OCI-LY1 (cell line): ENCODE measurements around the gene GPR143.

Experiments used
- H2AFZ ChIP-seq: fragments of 200-600 bp; sonication (generic), shearing (Covaris generic); 2 replicates; pipeline ENCODE4 v1.6.0; 2014; ENCODE audit warnings: antibody characterized with exemption, mild to moderate bottlenecking, low read length
- H3F3A ChIP-seq: fragments of 200-600 bp; sonication (generic), shearing (Covaris generic); 2 replicates; pipeline ENCODE4 v1.6.0; 2014; ENCODE audit warnings: mild to moderate bottlenecking, antibody characterized with exemption, low read length, moderate library complexity; ENCODE audit not compliant: insufficient read depth
- H3K27ac ChIP-seq: fragments of 200-600 bp; sonication (generic); 2 replicates; pipeline ENCODE4 v1.5.1; 2014; ENCODE audit warnings: low read length, mixed run types, mild to moderate bottlenecking, low read depth; ENCODE audit not compliant: poor library complexity, severe bottlenecking
- H3K27me3 ChIP-seq: fragments of 200-600 bp; sonication (generic); 2 replicates; pipeline ENCODE4 v1.6.0; 2014; ENCODE audit warnings: antibody characterized with exemption, mild to moderate bottlenecking, low read length, moderate library complexity; ENCODE audit not compliant: insufficient read depth
- H3K36me3 ChIP-seq: fragments of 200-600 bp; sonication (generic); 2 replicates; pipeline ENCODE4 v1.6.1; 2014; ENCODE audit warnings: mild to moderate bottlenecking, antibody characterized with exemption, low read length, moderate library complexity, mixed read lengths; ENCODE audit not compliant: insufficient read depth
- H3K4me1 ChIP-seq: fragments of 200-600 bp; sonication (generic); 2 replicates; pipeline ENCODE4 v1.5.1; 2014; ENCODE audit warnings: mild to moderate bottlenecking, low read length, moderate library complexity; ENCODE audit not compliant: insufficient read depth, severe bottlenecking
- H3K4me2 ChIP-seq: fragments of 200-600 bp; sonication (generic), shearing (Covaris generic); 2 replicates; pipeline ENCODE4 v1.6.1; 2014; ENCODE audit warnings: low read length
- H3K4me3 ChIP-seq: fragments of 200-600 bp; sonication (generic); 2 replicates; pipeline ENCODE4 v1.5.1; 2014; ENCODE audit warnings: low read length, low read depth, mild to moderate bottlenecking, mixed read lengths; ENCODE audit not compliant: poor library complexity, severe bottlenecking
- H3K79me2 ChIP-seq: fragments of 200-600 bp; shearing (Covaris generic); 2 replicates; pipeline ENCODE4 v1.6.1; 2016; ENCODE audit warnings: mixed run types, low read length, mixed read lengths; ENCODE audit not compliant: insufficient read depth
- H3K9ac ChIP-seq: fragments of 200-600 bp; sonication (generic), shearing (Covaris generic); 2 replicates; pipeline ENCODE4 v1.6.1; 2014; ENCODE audit warnings: mild to moderate bottlenecking, low read length, mixed read lengths
- H3K9me2 ChIP-seq: fragments of 200-600 bp; sonication (generic), shearing (Covaris generic); 2 replicates; pipeline ENCODE4 v1.6.1; 2014; ENCODE audit warnings: low read depth, mild to moderate bottlenecking, low read length, mixed read lengths
- H3K9me3 ChIP-seq: fragments of 200-600 bp; shearing (Covaris generic); 2 replicates; pipeline ENCODE4 v1.6.1; 2014; ENCODE audit warnings: low read length, mixed read lengths
- H4K20me1 ChIP-seq: fragments of 200-600 bp; sonication (generic), shearing (Covaris generic); 2 replicates; pipeline ENCODE4 v1.6.0; 2016; ENCODE audit warnings: mild to moderate bottlenecking, low read length; ENCODE audit not compliant: insufficient read depth
- EZH2 ChIP-seq: fragments of 200-600 bp; sonication (generic), shearing (Covaris generic); IDR thresholded peaks from 2 replicates; pipeline ENCODE4 v1.8.0; 2017; ENCODE audit warnings: borderline replicate concordance, mixed run types, mild to moderate bottlenecking, antibody characterized with exemption, low read length, moderate library complexity, mixed read lengths
- TF ChIP-seq, protein P1 (sequence below): fragments of 200-600 bp; sonication (generic), shearing (Covaris generic); IDR thresholded peaks from 2 replicates; pipeline ENCODE4 v1.5.1; 2017; ENCODE audit warnings: mild to moderate bottlenecking, antibody characterized with exemption, low read length, moderate library complexity, mixed read lengths

The GPR143 gene

DNA sequence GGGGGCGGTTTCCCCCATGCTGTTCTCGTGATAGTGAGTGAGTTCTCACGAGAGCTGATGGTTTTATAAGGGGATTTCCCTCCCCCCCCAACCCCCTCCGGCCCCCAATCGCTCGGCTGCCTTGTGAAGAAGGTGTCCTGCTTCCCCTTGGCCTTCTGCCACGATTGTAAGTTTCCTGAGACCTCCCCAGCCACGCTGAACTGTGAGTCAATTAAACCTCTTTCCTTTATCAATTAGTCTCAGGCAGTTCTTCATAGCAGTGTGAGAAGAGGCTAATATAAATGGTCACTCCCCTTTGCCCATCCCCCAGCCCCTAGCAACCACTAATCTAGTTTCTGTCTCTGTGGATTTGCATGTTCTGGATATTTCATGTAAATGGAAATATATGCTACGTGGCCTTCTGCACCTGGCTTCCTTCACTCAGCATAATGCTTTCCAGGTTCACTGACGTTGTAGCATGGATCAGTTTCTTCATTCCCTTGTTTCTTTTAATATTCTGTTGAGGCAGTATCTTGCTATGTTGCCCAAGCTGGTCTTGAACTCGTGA lies 16.4 kb downstream of the GPR143 start:
- no peak for TF ChIP-seq EZH2
- TF ChIP-seq, protein P1, sequence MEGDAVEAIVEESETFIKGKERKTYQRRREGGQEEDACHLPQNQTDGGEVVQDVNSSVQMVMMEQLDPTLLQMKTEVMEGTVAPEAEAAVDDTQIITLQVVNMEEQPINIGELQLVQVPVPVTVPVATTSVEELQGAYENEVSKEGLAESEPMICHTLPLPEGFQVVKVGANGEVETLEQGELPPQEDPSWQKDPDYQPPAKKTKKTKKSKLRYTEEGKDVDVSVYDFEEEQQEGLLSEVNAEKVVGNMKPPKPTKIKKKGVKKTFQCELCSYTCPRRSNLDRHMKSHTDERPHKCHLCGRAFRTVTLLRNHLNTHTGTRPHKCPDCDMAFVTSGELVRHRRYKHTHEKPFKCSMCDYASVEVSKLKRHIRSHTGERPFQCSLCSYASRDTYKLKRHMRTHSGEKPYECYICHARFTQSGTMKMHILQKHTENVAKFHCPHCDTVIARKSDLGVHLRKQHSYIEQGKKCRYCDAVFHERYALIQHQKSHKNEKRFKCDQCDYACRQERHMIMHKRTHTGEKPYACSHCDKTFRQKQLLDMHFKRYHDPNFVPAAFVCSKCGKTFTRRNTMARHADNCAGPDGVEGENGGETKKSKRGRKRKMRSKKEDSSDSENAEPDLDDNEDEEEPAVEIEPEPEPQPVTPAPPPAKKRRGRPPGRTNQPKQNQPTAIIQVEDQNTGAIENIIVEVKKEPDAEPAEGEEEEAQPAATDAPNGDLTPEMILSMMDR, result no peak
- Histone ChIP-seq H3K27me3 (no peaks in the 10 kb centered on the region), H3K9ac (no peak overlapping the region), H3K36me3 (no peaks in the 10 kb centered on the region; the same call in 1 of the 2 replicates), H3K27ac (no peak overlapping the region), H3K4me1 (no peaks in the 10 kb centered on the region), H2AFZ (no peak overlapping the region), H3K9me2 (no peaks in the 10 kb centered on the region), H3F3A (no peaks in the 10 kb centered on the region), H3K9me3 (no peaks in the 10 kb centered on the region), H3K4me2 (no peak overlapping the region), H3K4me3 (no peak overlapping the region), H4K20me1 (no peaks in the 10 kb centered on the region), H3K79me2 (no peaks in the 10 kb centered on the region)

DNA sequence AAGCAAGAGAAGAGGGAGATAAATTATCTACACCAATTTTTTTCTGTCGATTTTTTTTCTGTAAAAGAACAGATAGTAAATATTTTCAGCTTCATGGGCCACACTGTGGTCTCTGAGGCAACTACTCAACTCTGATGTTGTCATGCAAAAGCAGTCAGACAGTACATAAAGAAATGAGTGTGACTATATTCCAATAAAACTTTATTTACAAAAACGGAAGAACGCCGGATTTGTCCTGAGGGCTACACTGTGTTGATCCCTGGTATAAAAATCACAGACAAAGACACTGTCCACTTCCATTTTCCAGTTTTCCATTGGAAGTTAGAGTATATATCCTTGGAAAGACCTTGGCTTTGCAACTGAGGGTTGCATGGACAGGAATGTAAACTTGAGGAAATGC lies 18.0 kb downstream of the GPR143 start:
- no peak overlapping the region for H2AFZ ChIP-seq
- H3K4me2 ChIP-seq, result no peak overlapping the region
- H3F3A ChIP-seq, result no peaks in the 10 kb centered on the region
- TF ChIP-seq EZH2, result no peak
- TF ChIP-seq, protein P1, result no peak
- no peak overlapping the region for H3K27ac ChIP-seq
- no peak overlapping the region for H3K4me3 ChIP-seq
- H3K9me2 ChIP-seq, result no peaks in the 10 kb centered on the region
- no peaks in the 10 kb centered on the region; the same call in 1 of the 2 replicates for H3K36me3 ChIP-seq
- H3K4me1 ChIP-seq, result no peaks in the 10 kb centered on the region
- H4K20me1 ChIP-seq, result no peaks in the 10 kb centered on the region
- no peaks in the 10 kb centered on the region for H3K27me3 ChIP-seq
- no peaks in the 10 kb centered on the region for H3K9me3 ChIP-seq
- H3K9ac ChIP-seq, result no peak overlapping the region
- H3K79me2 ChIP-seq, result no peaks in the 10 kb centered on the region

DNA sequence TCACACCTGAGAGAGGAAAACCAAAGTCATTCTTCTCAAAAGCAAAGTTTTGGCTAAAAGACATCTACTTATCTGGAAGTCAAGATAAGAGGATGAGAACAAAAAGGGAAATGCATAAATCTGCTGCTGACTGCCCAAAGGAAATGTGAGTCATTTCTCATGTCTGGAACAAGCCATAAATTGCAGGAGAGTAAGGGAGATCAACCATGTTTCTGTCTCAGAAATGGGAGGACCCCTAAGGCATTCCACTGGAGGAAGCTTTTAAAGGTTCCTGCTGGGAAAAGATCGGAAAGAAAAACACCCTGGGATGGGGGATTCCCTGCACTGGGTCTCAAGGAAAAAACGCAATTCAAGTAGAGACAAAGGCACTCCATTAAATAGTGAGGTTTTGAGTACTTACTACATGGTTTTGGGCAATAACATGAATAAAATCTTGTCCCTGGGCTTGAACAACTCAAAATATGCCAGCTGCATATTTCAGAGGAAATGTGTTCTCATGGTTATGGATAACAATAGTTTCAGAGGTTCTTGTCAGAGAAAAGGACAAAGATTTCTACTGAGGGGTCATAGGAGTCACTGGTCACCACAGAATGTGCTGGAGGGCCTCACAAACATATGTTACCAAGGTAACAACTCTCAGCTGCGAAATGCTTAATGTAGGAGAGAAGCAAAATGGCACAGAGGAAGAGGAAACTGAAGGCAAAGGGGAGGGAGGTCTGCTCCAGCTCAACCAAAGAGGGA lies 19.3 kb downstream of the GPR143 start:
- no peak overlapping the region for H3K9ac ChIP-seq
- no peaks in the 10 kb centered on the region for H3K9me3 ChIP-seq
- TF ChIP-seq EZH2, result no peak
- TF ChIP-seq, protein P1, result no peak
- H4K20me1 ChIP-seq, result no peaks in the 10 kb centered on the region
- H3K4me3 ChIP-seq, result no peak overlapping the region
- H3K9me2 ChIP-seq, result no peaks in the 10 kb centered on the region
- no peaks in the 10 kb centered on the region for H3K4me1 ChIP-seq
- H3K36me3 ChIP-seq, result no peaks in the 10 kb centered on the region; the same call in 1 of the 2 replicates
- H3K79me2 ChIP-seq, result no peaks in the 10 kb centered on the region
- H3F3A ChIP-seq, result no peaks in the 10 kb centered on the region
- H3K27ac ChIP-seq, result no peak overlapping the region
- H3K27me3 ChIP-seq, result no peaks in the 10 kb centered on the region
- no peak overlapping the region for H3K4me2 ChIP-seq
- H2AFZ ChIP-seq, result no peak overlapping the region
